HEK293 (cell line): ENCODE results near the gene BAG1.

Source experiments
- GLI2 ChIP-seq: fragments of 450-650 bp; formaldehyde crosslinking; IDR thresholded peaks from 2 replicates; pipeline ENCODE4; 2017; ENCODE audit warnings: missing biosample characterization, missing genetic modification characterization, low read depth, borderline replicate concordance
- OVOL3 ChIP-seq: fragments of 450-650 bp; formaldehyde crosslinking; IDR thresholded peaks from 2 replicates; pipeline ENCODE4 v1.5.1; 2016; ENCODE audit warnings: missing biosample characterization, missing genetic modification characterization
- TF ChIP-seq, protein P1 (sequence below): fragments of 450-650 bp; formaldehyde crosslinking; IDR thresholded peaks from 2 replicates; pipeline ENCODE4 v1.5.1; 2016; ENCODE audit warnings: missing biosample characterization, missing genetic modification characterization
- TF ChIP-seq, protein P2 (sequence below): fragments of 450-650 bp; formaldehyde crosslinking; IDR thresholded peaks from 2 replicates; pipeline ENCODE4 v1.5.1; 2016; ENCODE audit warnings: missing biosample characterization, missing genetic modification characterization

DNA sequence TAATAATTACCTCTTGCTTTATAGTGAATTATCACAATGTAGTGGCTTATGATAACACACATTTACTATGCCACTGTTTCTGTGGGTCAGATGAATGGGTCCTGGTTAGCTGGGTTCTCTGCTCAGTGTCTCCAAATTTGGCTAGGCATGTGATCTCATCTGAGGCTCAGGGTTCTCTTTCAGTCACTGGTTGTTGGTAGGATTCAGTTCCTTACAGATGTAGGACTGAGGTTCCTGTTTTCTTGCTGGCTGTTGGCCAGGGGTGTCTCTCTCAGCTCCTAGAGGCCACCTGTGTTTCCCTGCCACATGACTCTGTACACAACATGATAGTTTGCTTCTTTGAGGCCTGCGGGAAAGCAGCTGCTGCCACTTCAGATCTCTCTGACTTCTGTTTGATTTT is 32.9 kb upstream of the BAG1 start:
- TF ChIP-seq, protein P1, sequence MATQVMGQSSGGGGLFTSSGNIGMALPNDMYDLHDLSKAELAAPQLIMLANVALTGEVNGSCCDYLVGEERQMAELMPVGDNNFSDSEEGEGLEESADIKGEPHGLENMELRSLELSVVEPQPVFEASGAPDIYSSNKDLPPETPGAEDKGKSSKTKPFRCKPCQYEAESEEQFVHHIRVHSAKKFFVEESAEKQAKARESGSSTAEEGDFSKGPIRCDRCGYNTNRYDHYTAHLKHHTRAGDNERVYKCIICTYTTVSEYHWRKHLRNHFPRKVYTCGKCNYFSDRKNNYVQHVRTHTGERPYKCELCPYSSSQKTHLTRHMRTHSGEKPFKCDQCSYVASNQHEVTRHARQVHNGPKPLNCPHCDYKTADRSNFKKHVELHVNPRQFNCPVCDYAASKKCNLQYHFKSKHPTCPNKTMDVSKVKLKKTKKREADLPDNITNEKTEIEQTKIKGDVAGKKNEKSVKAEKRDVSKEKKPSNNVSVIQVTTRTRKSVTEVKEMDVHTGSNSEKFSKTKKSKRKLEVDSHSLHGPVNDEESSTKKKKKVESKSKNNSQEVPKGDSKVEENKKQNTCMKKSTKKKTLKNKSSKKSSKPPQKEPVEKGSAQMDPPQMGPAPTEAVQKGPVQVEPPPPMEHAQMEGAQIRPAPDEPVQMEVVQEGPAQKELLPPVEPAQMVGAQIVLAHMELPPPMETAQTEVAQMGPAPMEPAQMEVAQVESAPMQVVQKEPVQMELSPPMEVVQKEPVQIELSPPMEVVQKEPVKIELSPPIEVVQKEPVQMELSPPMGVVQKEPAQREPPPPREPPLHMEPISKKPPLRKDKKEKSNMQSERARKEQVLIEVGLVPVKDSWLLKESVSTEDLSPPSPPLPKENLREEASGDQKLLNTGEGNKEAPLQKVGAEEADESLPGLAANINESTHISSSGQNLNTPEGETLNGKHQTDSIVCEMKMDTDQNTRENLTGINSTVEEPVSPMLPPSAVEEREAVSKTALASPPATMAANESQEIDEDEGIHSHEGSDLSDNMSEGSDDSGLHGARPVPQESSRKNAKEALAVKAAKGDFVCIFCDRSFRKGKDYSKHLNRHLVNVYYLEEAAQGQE (tag by site-specific recombination) = no peak
- TF ChIP-seq, protein P2, sequence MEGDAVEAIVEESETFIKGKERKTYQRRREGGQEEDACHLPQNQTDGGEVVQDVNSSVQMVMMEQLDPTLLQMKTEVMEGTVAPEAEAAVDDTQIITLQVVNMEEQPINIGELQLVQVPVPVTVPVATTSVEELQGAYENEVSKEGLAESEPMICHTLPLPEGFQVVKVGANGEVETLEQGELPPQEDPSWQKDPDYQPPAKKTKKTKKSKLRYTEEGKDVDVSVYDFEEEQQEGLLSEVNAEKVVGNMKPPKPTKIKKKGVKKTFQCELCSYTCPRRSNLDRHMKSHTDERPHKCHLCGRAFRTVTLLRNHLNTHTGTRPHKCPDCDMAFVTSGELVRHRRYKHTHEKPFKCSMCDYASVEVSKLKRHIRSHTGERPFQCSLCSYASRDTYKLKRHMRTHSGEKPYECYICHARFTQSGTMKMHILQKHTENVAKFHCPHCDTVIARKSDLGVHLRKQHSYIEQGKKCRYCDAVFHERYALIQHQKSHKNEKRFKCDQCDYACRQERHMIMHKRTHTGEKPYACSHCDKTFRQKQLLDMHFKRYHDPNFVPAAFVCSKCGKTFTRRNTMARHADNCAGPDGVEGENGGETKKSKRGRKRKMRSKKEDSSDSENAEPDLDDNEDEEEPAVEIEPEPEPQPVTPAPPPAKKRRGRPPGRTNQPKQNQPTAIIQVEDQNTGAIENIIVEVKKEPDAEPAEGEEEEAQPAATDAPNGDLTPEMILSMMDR (tag by site-specific recombination) = no peak
- no peak for TF ChIP-seq OVOL3
- TF ChIP-seq GLI2 (tag by site-specific recombination) = no peak
